Activated gamma-delta T cell (primary cell): ENCODE results near the gene SLC43A1.

Source experiments
- DNase-seq: peaks from one replicate; lab custom pipeline; 2025; lab: John Stamatoyannopoulos, UW

The SLC43A1 gene

DNA sequence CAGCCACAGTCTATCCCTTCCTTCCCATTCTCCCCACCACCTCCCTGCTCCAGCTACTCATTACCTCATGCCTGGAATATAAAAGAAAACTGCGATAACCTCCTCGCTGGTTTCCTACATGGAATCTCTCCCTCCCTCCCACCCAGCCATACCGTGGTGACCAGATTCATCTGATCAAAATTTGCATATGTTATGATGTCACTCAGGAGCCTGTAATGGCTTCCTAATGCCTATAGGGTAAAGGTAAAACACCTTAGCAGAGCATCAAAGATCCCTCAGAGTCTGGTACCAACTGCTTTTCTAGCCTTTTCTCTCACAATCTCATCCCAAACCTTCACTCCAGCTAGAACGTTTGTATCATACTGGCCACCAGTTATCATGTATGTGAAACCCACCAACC lies 35.6 kb downstream of the SLC43A1 start:
- DNase-seq = no peak

DNA sequence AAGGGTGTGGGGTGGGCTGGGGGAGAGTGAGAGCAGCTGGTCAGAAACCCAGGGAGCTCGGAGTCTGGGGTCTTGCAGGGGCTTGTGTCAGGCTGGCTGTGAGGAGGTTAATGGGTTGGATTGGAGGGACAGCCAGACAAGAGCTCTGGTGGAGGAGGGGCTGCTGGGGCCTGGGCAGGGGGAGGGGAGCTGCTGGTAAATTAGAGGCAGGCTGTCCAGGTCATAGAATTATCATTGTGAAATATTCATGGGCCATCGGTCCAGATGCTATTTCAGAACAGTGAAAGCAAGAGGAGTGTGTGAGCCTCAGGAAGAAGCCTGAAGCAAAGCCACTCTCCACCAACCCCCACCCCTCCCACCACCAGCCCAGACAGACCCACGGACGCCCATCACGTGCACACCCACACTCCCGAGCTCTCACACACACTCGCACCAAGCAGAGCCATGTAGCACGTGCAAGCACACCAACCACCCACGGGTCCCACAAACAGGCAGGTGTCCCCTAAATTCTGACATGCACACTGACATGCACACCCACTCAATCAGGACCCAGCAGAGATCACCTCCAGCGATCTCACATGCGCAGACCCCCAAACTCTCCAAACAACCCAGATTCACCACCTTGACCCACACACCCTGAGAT lies 36.4 kb downstream of the SLC43A1 start:
- no peak for DNase-seq

DNA sequence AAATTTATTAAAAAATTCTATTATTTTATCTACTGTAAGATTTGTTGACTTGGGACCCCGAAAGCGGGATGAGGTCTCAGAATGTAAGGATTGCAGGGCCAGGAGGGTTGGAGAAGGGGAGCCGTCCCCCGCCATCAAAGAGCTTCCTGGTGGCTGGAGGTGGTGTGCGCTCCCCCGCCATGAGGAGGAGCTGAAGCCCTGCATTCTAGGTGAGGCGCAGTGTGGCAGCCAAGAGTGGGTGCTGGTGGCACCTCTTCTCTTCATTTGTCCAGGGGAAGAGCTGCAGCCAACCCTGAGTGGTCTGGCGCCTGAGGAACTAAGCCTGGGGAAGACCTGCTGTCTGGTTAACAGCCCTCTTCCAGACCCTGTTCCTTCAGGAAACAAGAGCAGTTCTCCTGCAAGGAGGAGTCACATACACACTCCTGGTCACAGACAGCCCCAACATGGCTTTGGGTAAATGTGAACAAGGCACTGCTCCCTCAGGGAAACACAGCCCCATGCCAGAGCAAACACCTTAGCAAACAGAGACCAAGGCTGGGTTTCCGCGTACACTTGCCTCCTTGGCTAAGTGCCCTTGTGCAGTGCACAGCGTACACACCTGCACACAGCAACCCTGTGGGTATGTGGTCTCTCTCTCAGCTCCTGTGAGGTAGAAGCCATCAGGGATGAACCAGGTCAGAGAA lies 37.9 kb downstream of the SLC43A1 start:
- no peak for DNase-seq

DNA sequence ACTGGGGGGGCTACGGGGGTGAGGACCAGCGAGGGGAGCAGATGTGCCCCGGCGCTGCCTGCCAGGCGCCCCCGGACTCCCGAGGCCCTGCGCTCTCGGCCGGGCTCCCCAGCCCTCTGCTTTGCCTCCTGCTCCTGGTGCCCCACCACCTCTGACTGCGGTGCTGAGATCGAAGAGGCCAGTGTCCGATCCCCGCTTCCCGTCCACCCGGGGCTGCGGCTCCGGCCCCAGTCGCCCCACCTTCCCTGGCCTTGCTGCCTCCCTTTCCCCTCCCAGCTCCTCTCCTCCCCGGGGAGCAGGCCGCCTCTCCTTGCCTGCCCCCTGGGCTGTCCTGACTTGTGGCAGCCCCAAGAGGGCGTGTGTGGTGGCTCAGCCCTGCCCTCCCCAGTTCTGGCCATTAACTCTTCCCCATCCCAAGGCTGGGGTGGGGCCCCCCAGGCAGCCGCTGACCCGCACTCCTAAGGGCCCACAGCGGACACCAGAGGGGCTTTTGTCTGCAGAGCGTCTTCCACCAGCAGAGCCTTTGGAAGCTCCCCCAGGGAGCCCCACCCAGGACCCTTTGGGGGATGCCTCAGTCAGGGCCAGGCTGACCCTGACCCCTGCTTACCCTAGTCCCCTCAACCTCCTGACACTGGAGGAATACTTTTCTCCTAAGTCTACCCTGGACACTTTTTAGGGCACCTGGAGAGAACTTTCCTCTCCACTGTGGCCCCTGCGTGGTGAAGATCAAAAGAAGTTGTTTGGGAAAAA lies 38.6 kb downstream of the SLC43A1 start:
- DNase-seq = no peak

DNA sequence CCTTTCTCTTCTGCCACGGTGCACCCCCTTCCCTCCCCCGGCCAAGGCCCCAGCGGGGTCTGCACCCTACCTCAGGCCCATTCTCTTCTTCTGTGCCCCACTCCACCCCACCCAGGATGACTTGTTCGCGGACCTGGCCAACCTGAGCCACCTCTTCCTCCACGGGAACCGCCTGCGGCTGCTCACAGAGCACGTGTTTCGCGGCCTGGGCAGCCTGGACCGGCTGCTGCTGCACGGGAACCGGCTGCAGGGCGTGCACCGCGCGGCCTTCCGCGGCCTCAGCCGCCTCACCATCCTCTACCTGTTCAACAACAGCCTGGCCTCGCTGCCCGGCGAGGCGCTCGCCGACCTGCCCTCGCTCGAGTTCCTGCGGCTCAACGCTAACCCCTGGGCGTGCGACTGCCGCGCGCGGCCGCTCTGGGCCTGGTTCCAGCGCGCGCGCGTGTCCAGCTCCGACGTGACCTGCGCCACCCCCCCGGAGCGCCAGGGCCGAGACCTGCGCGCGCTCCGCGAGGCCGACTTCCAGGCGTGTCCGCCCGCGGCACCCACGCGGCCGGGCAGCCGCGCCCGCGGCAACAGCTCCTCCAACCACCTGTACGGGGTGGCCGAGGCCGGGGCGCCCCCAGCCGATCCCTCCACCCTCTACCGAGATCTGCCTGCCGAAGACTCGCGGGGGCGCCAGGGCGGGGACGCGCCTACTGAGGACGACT lies 39.3 kb downstream of the SLC43A1 start:
- DNase-seq = no peak

DNA sequence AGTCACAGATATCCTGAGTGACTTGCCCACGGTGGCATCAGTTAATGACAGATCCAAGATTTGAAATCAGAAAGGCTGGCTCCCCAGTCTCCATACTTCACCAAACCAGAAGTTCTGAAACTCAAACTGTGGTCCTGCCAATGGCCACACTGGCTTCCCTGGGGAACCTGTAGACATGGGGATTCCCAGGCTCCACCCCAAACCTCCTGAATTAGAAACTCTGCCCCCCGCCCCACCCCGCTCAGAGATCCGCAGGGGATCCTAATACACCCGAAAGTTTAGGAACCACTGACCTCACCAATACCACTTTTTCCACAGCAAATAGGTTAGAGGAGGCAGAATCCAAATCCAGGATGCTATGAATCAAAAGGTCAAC lies 39.8 kb downstream of the SLC43A1 start:
- DNase-seq = no peak

DNA sequence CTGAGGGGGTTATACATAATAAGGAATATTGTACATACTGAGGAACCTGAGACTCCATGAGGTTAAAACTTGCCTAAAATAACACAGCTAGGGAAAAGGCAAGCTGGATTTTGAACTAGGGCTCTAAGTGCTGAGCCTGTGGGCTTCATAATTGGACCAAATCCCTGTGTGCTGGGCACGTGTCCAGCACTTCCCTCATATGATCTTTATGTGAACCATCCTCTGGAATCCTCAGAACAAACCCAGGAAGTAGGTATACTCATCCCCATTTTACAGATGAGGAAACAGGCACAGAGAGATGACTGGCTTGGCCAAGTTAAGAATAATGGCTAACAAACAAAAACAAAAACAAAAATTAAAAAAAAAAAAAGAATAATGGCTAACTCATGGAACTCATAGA lies 40.3 kb downstream of the SLC43A1 start:
- DNase-seq = no peak

DNA sequence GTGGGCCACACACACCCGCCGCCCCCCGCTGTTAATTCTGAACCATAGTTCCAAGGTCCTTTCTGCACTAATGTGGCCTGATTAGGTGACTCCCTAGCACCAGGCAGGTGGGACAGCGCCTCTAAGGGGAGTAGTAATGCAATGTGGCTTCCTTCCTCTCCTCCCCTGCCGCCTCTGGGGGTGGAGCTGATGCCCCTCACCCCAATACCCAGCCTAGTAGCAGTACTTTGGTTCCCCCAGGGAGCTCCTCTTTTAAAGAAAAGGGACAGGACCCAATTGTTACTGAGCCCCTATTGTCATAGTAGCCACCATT lies 40.7 kb downstream of the SLC43A1 start:
- DNase-seq = no peak

DNA sequence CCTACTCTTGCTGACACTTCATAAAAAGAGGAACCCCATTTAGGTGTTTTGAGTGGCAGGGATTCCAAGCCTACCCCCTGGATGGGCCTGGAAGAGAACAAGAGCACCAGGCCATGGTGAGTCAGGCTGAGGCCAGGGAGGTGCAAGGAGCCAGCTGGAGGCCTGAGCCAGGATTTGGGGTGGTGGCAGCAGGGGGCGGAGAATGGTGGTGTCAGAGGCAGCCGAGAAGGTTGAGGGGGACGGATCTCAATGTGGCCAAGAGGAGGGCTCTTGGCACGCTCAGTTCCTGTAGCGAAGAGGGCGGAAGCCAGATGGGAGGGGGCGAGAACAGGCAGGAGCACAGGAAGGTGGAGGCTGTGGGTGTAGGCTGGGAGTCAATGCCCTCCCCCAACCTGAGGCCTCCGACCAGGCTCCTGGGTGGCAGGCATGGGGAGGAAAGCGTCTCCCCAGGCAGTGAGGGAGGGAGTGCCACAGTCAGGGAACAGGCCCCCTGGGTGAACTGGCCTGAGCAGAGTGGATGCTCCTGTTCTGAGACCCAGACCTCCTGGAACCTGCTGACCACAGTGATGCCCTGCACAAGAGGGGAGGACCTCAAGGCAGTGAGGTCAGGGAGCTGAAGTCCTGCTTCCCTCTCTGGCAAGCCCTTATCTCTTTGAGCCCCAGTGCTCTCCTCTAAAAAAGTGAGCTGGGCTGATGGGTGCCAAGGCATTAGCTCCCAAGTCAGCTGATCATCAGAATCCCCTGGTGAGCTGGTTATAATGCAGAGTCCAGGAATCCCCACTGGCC lies 41.3 kb downstream of the SLC43A1 start:
- DNase-seq = no peak

DNA sequence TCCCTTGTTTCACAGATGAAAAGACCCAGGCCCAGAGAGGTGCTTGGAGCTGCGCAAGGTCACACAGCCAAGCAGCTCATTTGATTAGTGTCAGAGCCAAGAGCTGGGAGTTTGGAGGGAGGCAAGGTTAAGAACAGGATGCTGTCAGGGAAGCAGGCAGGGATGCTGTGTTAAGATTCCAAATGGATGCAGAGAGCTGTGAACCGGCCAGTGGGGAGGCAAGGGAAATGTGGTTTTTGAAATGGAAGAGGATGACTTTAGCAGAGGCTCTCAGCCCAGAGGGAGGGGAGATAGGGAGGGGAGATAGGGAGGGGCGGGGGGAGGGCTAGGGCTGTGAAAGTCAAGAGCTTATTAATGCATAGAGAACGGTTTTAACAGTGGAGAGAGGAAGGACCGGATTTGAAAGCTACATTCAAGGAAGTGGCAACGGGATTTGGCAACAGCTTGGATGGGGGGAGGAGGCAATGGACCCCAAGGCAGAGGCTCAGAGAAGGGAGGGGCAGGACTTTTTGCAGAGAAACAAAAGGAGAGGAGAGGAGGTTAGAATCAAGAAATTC lies 42.1 kb downstream of the SLC43A1 start:
- no peak for DNase-seq

DNA sequence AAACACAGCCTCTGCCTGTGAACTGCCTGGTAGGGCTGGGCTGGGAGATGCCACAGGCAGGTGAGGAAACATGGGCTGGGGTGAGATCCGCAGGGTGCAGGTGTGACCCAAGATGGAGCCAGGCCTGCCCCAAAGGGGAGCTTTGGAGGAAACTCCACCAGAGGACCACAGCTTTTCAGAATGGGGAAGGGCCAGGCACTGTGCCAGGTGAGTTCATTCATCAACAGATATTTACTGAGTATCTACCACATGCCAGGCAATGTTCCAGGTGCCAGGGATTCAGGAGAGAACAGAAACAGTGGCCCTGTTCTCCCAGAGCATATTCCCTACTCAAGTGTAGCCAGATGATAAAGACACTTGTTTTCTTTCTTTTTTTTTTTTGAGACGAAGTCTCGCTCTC lies 44.0 kb downstream of the SLC43A1 start:
- no peak for DNase-seq

DNA sequence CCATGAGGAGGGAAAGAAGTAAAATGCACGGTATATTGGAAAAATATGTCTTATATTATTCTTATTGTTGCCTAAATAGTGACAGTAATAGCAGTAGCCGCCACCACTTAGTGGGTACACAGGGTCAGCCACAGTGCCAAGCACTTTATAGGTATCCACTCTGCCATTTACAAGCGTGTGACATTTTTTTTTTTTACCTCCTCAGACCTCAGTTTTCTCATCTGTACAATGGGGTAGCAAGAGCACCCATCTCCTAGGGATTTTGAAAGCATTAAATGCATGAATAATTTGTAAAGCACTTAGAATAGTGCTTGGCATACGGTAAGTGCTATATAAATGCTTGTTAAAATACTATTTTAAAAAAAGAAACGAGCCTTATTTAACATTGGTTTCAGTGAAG lies 46.2 kb downstream of the SLC43A1 start:
- DNase-seq = no peak

DNA sequence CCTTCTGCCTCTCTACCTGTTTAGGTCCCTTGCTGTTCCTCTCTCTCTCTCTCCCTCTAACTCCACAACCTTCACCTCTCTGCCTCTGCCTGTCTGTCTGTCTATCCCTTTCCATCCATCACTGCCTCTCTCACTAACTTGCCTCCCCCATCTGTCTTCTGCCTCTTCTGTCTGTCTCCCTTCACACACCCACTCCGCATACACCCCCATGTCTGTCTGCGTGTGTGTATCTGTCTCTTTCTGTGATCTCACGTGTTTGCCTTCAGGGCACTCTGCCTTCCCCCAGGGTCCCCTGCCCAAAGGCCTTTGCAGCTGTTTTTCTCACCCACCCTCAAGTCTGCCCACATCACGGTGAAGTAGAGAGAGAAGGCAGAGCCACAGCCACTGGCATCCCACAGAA lies 47.2 kb downstream of the SLC43A1 start:
- DNase-seq = no peak

DNA sequence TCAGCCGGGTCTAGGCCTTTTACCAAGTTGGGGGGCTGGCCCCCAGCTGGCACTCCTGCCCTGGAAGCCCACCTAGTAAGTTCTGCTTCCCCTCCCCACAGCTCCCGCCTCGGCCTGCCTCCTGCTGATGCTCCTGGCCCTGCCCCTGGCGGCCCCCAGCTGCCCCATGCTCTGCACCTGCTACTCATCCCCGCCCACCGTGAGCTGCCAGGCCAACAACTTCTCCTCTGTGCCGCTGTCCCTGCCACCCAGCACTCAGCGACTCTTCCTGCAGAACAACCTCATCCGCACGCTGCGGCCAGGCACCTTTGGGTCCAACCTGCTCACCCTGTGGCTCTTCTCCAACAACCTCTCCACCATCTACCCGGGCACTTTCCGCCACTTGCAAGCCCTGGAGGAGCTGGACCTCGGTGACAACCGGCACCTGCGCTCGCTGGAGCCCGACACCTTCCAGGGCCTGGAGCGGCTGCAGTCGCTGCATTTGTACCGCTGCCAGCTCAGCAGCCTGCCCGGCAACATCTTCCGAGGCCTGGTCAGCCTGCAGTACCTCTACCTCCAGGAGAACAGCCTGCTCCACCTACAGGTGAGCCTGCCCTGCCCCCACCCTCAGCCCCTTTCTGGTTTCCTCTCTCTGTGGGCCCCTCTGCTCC lies 47.9 kb downstream of the SLC43A1 start:
- DNase-seq = no peak

DNA sequence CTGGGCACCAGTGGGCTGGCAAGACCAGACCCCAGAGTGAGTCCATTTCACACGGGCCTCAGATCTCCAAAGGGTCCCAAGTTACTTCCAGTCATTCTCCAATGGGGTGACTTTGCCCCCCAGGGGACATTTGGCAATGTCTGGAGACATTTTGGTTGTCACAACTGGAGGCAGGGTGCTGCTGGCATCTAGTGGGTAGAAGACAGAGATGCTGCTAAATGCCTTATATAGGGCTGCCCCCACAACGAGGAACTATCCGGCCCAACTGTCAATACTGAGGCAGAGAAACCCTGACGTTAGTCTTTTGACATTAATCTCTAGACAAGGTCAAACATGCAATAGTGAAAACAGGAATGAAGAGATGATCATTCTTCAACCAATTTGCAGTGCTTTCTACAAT lies 48.8 kb downstream of the SLC43A1 start:
- DNase-seq = no peak

DNA sequence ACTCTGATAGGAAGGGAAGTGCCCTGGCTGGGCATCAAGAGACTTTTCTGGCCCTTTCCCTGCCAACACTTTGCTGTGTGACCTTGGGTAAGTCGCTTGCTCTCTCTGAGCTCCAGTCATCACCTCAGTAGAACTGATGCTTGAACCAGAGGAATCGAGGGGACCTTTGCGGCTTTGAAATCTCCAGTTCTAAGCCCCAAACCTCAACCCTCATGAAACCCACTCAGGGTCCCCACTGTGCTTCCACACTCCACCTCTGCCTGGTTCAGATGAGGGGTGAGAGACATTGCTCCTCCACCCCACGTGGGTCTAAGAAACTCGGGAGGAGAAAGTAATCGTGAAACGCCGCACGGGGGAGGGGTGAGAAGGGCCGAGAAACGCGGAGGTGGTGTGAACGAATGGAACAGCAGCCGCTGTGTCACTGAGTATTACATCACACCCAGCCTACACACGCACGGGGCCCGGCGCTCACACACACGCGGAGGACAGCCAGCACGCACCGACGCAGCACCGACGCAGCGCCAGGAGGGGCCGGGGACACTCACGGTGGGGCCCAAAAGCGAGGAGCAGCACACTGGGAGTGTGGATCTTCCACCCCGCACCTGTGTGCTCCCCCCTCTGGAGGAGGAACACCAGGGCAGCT lies 50.8 kb downstream of the SLC43A1 start:
- no peak for DNase-seq

DNA sequence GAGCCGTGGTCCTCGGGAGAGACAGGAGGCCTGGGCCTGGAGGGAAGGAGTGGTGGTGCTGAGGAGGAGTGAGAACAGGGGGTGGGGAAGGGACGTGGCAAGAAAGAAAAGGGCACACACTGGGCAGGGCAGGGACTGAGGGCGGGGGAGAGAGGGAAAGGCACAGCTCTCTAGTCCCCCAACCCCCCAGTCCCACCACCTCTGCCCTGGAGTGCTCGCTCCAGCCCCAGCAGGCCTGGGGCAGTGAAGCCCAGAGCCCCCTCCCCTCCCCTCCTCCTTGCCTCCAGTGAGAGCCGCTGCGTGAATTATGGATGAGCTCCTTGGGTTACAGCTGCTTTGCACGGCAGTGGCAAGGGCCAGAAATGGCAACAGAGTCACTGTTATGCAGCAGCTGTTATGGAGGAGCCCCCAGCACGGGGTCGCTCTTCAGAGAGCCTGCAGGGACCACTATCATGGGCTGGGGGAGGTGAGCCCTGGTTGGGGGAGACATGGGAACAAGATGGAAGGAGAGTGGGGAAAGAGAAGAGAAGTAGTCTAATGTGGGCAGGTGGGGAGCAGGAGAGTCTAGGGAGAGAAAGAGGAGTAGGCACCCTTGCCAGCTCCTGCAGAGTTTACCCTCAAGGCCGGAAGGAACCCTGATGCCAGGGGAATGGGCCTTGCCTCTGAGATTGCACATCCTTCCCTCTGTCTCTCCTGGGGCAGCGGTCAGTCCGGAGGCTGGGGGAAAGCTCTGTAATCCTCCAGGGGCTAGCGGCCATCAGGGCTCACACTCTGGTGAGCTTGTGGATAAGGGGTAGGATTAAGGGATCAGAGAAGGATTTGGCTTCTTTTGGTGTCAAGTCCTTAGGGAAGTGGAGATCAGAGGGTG lies 51.6 kb downstream of the SLC43A1 start:
- no peak for DNase-seq

DNA sequence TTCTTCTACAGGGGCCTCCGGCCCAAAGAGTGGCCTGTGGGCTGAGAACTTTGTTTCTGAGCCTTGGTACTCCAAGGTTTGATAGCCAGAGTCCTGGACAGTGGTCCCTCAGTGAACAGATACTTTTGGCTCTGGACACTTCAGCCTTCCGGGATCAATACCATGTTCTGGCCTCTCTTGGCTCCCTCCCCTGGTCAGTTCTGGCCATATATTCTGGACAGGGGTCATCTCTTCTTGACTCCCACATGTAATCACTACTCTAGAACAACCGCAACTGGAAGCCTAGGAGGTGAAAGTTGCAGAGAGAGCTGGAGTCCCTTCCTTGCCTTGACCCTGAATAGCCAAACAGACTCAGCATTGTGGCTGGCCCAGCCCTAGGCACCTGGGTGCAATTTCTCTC lies 52.9 kb downstream of the SLC43A1 start:
- DNase-seq = no peak

DNA sequence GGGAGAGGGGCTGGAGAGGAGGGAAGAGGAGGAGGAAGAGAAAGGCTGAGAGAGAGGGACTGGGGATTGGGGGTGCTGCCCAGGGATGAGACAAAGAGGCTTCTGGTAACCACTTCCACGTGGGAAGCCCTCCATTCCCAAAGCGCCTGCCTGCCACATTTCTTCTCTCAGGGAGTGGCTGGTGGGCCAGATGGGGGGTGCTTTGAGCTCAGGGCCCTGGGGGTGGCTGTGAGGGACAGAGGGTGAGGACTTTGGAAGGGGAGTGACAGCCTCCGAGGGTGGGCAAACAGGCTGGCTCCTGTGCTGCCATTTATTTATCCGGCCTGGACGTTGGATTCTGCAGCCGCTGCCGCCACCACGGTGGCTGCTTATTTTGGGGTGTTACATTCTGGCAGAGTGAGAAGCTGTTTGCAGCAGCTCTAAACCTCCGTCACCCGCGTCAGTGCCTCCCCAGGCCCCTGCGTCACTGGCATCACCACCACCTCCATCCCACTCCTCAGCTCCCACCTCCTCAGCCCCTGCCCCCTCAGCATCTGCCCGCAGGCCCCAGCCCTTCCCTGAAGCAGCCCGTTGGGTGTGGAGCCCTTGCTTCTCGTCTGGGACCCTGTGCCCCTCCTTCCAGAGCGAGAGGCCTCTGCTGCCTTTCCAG lies 53.5 kb downstream of the SLC43A1 start:
- DNase-seq = no peak
